ENCODE measurements around the gene GP5.

GP5 gene

DNA sequence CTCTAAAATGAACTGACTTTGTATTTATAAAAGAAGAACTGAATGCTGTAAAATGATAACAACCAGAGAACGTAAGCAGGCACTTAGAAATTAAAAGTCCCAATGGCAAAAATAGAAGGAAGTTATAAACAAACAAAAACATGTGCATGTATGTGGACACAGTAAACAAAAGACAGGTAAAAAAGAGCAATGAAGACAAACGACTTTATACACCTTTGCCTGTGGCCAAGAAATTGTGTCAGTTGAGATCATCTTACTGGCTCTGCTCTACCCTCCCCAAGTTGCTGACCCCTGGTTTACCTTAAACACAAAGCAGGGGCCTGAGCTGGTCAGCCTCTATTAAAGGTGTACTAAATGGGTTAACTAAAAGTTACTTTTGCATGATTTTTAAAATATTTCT lies 41.7 kb upstream of the GP5 start:
- Mint-ChIP-seq H3K4me1 (peaks cover 29% of the 10 kb centered on the region), H3K27ac (peak overlapping the region; percentile 86), H3K4me3 (peak overlapping the region; percentile 37), H3K9me3 (no peaks in the 10 kb centered on the region), H3K36me3 (ENCODE audit: low read depth) (peaks cover 51% of the 10 kb centered on the region), H3K27me3 (ENCODE audit: low read depth, poor library complexity) (no peaks in the 10 kb centered on the region)
- TF ChIP-seq, protein P1, sequence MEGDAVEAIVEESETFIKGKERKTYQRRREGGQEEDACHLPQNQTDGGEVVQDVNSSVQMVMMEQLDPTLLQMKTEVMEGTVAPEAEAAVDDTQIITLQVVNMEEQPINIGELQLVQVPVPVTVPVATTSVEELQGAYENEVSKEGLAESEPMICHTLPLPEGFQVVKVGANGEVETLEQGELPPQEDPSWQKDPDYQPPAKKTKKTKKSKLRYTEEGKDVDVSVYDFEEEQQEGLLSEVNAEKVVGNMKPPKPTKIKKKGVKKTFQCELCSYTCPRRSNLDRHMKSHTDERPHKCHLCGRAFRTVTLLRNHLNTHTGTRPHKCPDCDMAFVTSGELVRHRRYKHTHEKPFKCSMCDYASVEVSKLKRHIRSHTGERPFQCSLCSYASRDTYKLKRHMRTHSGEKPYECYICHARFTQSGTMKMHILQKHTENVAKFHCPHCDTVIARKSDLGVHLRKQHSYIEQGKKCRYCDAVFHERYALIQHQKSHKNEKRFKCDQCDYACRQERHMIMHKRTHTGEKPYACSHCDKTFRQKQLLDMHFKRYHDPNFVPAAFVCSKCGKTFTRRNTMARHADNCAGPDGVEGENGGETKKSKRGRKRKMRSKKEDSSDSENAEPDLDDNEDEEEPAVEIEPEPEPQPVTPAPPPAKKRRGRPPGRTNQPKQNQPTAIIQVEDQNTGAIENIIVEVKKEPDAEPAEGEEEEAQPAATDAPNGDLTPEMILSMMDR (IDR thresholded peaks at IDR 0.05): no peak
- no peak for DNase-seq

DNA sequence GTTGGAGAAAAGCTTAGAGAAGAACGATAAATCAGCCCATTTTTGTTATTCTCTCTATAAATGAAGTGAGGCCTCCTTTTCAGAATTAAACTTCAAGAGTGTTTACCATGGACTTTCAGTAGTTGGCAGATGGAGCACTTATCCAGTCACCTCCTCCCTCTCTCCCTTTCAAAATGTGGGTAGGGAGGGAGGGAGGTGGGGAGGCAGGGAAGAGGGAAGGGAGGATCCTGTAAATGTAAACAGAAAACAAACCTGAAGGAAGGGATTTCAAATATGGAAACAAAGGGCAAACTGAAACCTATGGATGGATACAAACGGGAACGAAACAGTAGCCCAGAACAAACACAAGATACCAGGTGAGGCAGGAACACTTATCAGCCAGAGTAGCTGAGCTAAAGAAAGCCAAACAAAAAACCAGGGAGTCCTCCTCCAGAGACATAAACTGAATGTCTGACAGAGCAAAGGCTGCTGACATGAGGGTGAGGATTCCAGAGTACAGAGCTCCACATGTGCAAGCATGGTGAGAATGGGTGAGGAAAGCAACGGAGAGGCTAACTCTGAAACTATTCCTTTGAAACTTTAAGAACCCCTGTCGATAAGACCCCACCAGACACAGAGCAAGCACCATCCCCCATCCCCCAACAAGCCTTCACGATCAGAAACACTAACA lies 41.0 kb upstream of the GP5 start:
- Mint-ChIP-seq H3K27ac (peak overlapping the region; percentile 86), H3K4me3 (peak overlapping the region; percentile 37), H3K36me3 (ENCODE audit: low read depth) (peaks cover 51% of the 10 kb centered on the region), H3K4me1 (peaks cover 29% of the 10 kb centered on the region), H3K9me3 (no peaks in the 10 kb centered on the region), H3K27me3 (ENCODE audit: low read depth, poor library complexity) (no peaks in the 10 kb centered on the region)
- DNase-seq: no peak
- TF ChIP-seq, protein P1 (IDR thresholded peaks at IDR 0.05): no peak

DNA sequence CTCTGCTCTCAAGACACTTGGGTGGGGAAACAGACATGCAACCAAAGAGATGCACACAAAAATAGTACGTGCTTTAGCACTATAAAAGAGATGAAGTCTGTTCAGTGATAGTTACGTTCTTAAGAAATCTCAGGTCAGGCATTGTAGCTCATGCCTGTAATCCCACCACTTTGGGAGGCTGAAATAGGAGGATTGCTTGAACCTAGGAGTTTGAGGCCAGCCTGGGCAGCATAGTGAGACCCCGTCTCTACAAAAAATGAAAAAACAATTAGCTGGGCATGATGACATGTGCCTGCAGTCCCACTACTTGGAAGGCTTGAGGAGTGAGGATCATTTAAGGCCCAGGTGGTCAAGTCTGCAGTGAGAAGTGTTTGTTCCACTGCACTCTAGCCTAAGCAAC lies 35.4 kb upstream of the GP5 start:
- Mint-ChIP-seq H3K9me3 (no peaks in the 10 kb centered on the region), H3K27me3 (ENCODE audit: low read depth, poor library complexity) (no peaks in the 10 kb centered on the region), H3K27ac (no peak overlapping the region), H3K36me3 (ENCODE audit: low read depth) (peaks cover 73% of the 10 kb centered on the region), H3K4me3 (no peak overlapping the region), H3K4me1 (peaks cover 2% of the 10 kb centered on the region)
- DNase-seq: no peak
- TF ChIP-seq, protein P1 (IDR thresholded peaks at IDR 0.05): no peak

DNA sequence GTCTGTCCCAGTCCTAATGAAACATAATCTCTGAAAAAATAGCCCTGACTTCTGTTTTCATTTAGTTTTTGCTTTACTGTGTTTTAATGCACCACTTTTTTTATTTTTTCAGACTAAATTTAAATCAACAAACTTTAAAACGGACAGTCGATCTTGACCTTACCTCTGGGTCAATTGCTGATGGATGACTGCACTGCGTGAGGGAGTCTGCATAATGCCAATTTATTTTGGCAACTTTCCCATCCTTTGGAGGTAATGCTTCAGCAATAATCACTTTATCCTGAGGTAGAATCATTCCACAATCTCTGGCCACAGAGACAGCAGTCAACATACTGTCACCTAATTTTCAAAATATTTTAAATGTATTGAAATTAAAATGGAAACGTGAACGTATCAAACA lies 32.5 kb upstream of the GP5 start:
- peaks cover 72% of the 10 kb centered on the region for H3K36me3 Mint-ChIP-seq (ENCODE audit: low read depth)

DNA sequence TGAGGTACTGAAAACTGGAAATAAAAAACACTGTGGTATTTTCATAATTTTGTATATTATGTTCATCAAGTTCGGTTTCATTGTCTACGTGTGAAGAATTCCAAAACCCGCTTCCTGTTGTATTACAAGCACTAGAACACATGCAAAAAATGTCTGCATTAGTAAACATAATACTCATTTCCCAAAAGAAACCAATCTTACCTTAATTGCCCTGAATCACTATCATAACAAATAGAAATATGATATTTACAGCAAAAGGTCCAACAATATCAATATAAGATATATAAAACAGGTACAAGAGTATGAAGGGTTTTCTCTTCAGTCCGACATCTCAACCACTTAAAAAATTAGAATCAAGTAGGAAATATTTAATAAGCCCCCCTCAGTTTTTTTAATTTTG lies 26.3 kb upstream of the GP5 start:
- Mint-ChIP-seq H3K27me3 (ENCODE audit: low read depth, poor library complexity) (no peaks in the 10 kb centered on the region), H3K36me3 (ENCODE audit: low read depth) (peaks cover 57% of the 10 kb centered on the region), H3K9me3 (no peaks in the 10 kb centered on the region), H3K4me1 (peaks cover 17% of the 10 kb centered on the region), H3K27ac (no peak overlapping the region), H3K4me3 (no peak overlapping the region)
- TF ChIP-seq, protein P1 (IDR thresholded peaks at IDR 0.05): no peak
- no peak for DNase-seq

More for the DNA sequence above, 32.5 kb upstream of the GP5 start:
- no peaks in the 10 kb centered on the region for H3K27me3 Mint-ChIP-seq (ENCODE audit: low read depth, poor library complexity)
- H3K4me3 Mint-ChIP-seq: no peak overlapping the region
- no peak overlapping the region for H3K27ac Mint-ChIP-seq
- no peak for DNase-seq
- TF ChIP-seq, protein P1 (IDR thresholded peaks at IDR 0.05): no peak
- no peaks in the 10 kb centered on the region for H3K4me1 Mint-ChIP-seq
- H3K9me3 Mint-ChIP-seq: no peaks in the 10 kb centered on the region

DNA sequence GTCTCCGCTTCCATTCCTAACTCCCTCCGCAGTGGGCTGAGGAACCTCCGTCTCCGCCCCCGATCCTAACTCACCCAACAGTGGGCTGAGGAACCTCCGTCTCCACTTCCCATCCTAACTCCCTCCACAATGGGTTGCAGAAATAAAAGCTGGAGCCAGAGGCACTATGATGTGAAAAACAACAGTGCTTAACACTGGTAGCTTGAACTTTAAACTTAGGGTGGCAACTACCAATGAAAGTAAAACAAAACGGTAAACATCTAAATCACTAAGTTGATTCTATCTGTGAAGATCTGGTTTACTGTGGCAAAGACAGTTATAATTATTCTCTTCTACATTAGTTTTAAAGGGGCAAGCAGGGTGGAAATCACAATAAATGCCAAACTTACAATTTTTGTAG lies 25.9 kb upstream of the GP5 start:
- Mint-ChIP-seq H3K27ac (peak overlapping the region; percentile 81), H3K36me3 (ENCODE audit: low read depth) (peaks cover 53% of the 10 kb centered on the region), H3K4me1 (peaks cover 17% of the 10 kb centered on the region), H3K9me3 (no peaks in the 10 kb centered on the region), H3K27me3 (ENCODE audit: low read depth, poor library complexity) (no peaks in the 10 kb centered on the region), H3K4me3 (no peak overlapping the region)
- no peak for DNase-seq
- TF ChIP-seq, protein P1 (IDR thresholded peaks at IDR 0.05): no peak

All from nephron progenitor cell (in vitro differentiated cells).